HCT116 (cell line): ENCODE results near the gene FBXO42. TPM values are rescaled to one million over a fixed set of nuclear protein-coding genes. Genes with fewer than 3 reads are reported as not detected.
A peak's percentile ranks its signal among the peaks of the same experiment; 100 is the strongest.

Experiments used
- ATAC-seq: fragments of 200-7000 bp; cut with Tn5 transposase; 2 replicates; pipeline ENCODE4 v1.9.1; 2020; ENCODE audit warnings: mild to moderate bottlenecking, moderate library complexity
- BruUV-seq: library from RNA; stranded (reverse); fragments of 400-500 nt; replicated peaks from 2 replicates; lab custom pipeline; 2021; lab: Mats Ljungman, UMichigan
- CTCF ChIA-PET: fragments of 300-600 bp; sonication (Branson Sonifier 250); formaldehyde crosslinking; loops from one replicate; lab custom pipeline; 2021; ENCODE audit warnings: antibody characterized with exemption; lab: Charles Lee
- POLR2A ChIA-PET: fragments of 300-600, 350-600 bp; sonication (Branson Sonifier 250); formaldehyde crosslinking; loops from one replicate; lab custom pipeline; 2021; ENCODE audit warnings: antibody characterized with exemption; lab: Charles Lee
- RAD21 ChIA-PET, 2 experiments: fragments of 300-600 bp; sonication (Branson Sonifier 250); formaldehyde crosslinking; loops; one replicate each; lab custom pipeline; 2023; ENCODE audit warnings: low total read pairs in 2 of 2; ENCODE audit not compliant: uncharacterized antibody in 2 of 2, unreplicated experiment in 2 of 2, low non-redundant PET in 1 of 2; lab: Charles Lee
- DNase-seq: peaks from one replicate; pipeline ENCODE4 v3.0.0-alpha.2; 2010; ENCODE audit warnings: low read depth, low spot score
- H2AFZ ChIP-seq: fragments of 200-600 bp; shearing (Covaris generic), sonication (generic); 2 replicates; pipeline ENCODE4 v1.6.1; 2017; ENCODE audit warnings: low read depth, mixed run types, mixed read lengths, antibody characterized with exemption, low read length; ENCODE audit not compliant: poor library complexity, severe bottlenecking
- H3K27ac ChIP-seq: 2 replicates; pipeline ENCODE4 v1.5.1; 2012; ENCODE audit warnings: low read depth, low read length
- H3K27me3 ChIP-seq: fragments of 200-600 bp; sonication (generic); 2 replicates; pipeline ENCODE4 v1.6.1; 2016; ENCODE audit warnings: mixed run types, low read length, mixed read lengths; ENCODE audit not compliant: insufficient read depth
- H3K36me3 ChIP-seq, 2 experiments: fragments of 200-500 bp in 1 of 2; fragments of 200-600 bp in 1 of 2; sonication (Bioruptor generic) in 1 of 2; sonication (generic) in 1 of 2; 2 replicates each; pipeline versions ENCODE4 v1.5.1 to v1.6.1; 2014 to 2016; ENCODE audit warnings: low read length in 2 of 2, inconsistent platforms in 1 of 2, mixed read lengths in 1 of 2, mixed run types in 1 of 2; ENCODE audit not compliant: insufficient read depth in 2 of 2, control insufficient read depth in 1 of 2
- H3K4me1 ChIP-seq, 2 experiments: fragments of 200-600 bp in 1 of 2; sonication (generic) in 1 of 2; 2 replicates each; pipeline versions ENCODE4 v1.5.1 to v1.6.1; 2012 to 2017; ENCODE audit warnings: low read length in 2 of 2, inconsistent platforms in 1 of 2, mild to moderate bottlenecking in 1 of 2, mixed read lengths in 1 of 2, mixed run types in 1 of 2, moderate library complexity in 1 of 2; ENCODE audit not compliant: insufficient read depth in 2 of 2, control insufficient read depth in 1 of 2
- H3K4me2 ChIP-seq: fragments of 200-600 bp; sonication (generic); 2 replicates; pipeline ENCODE4 v1.6.1; 2017; ENCODE audit warnings: mixed run types, low read length, mixed read lengths
- H3K4me3 ChIP-seq, 2 experiments: fragments of 200-600 bp in 1 of 2; sonication (generic) in 1 of 2; replicated peaks in 1 of 2; 2 replicates each; pipeline ENCODE4 v1.5.1; 2011 to 2016; ENCODE audit warnings: low read length in 2 of 2, control low read depth in 1 of 2, low read depth in 1 of 2, mild to moderate bottlenecking in 1 of 2, mixed read lengths in 1 of 2, mixed run types in 1 of 2
- H3K79me2 ChIP-seq: fragments of 200-600 bp; sonication (generic); 2 replicates; pipeline ENCODE4 v1.6.1; 2017; ENCODE audit warnings: mild to moderate bottlenecking, mixed run types, low read length, moderate library complexity, mixed read lengths; ENCODE audit not compliant: insufficient read depth
- H3K9ac ChIP-seq: fragments of 200-600 bp; sonication (generic); 2 replicates; pipeline ENCODE4 v1.6.1; 2016; ENCODE audit warnings: low read length, mixed read lengths
- H3K9me2 ChIP-seq: fragments of 200-600 bp; sonication (generic), shearing (Covaris generic); 2 replicates; pipeline ENCODE4 v1.6.1; 2017; ENCODE audit warnings: mixed run types, mild to moderate bottlenecking, moderate library complexity; ENCODE audit not compliant: insufficient read depth
- H3K9me3 ChIP-seq, 2 experiments: fragments of 200-500 bp in 1 of 2; fragments of 200-600 bp in 1 of 2; sonication (Bioruptor generic) in 1 of 2; sonication (generic) in 1 of 2; 2 replicates each; pipeline ENCODE4 v1.6.1; 2014 to 2017; ENCODE audit warnings: low read length in 2 of 2, mixed read lengths in 2 of 2, inconsistent platforms in 1 of 2, low read depth in 1 of 2, mild to moderate bottlenecking in 1 of 2, mixed run types in 1 of 2, moderate library complexity in 1 of 2; ENCODE audit not compliant: control insufficient read depth in 1 of 2, insufficient read depth in 1 of 2
- H4K20me1 ChIP-seq: fragments of 200-600 bp; sonication (generic), shearing (Covaris generic); 2 replicates; pipeline ENCODE4 v1.6.1; 2017; ENCODE audit warnings: mixed run types, mild to moderate bottlenecking, moderate library complexity; ENCODE audit not compliant: insufficient read depth
- ATF3 ChIP-seq: IDR thresholded peaks from 2 replicates; pipeline ENCODE4 v1.6.1; 2012
- CBX3 ChIP-seq: IDR thresholded peaks from 2 replicates; pipeline ENCODE4 v1.6.1; 2012; ENCODE audit warnings: low read depth
- CEBPB ChIP-seq: IDR thresholded peaks from 2 replicates; pipeline ENCODE4 v1.6.1; 2012; ENCODE audit warnings: low read depth
- POLR2AphosphoS5 ChIP-seq: IDR thresholded peaks from 2 replicates; pipeline ENCODE4 v1.6.1; 2011; ENCODE audit warnings: mild to moderate bottlenecking, low read depth, low read length, moderate library complexity
- SIN3A ChIP-seq: IDR thresholded peaks from 2 replicates; pipeline ENCODE4 v1.6.1; 2012; ENCODE audit warnings: low read depth
- TCF7L2 ChIP-seq: IDR thresholded peaks from 2 replicates; pipeline ENCODE4 v1.7.0; 2011; ENCODE audit warnings: borderline replicate concordance, inconsistent platforms; ENCODE audit not compliant: insufficient read depth, insufficient read length; ENCODE audit errors: extremely low read depth
- YY1 ChIP-seq: IDR thresholded peaks from 2 replicates; pipeline ENCODE4 v1.6.1; 2011; ENCODE audit warnings: low read length, low read depth, moderate library complexity, mild to moderate bottlenecking; ENCODE audit not compliant: insufficient replicate concordance; ENCODE audit errors: extremely low read depth
- ZBTB33 ChIP-seq: IDR thresholded peaks from 2 replicates; pipeline ENCODE4 v1.6.1; 2011; ENCODE audit warnings: mild to moderate bottlenecking, low read length, moderate library complexity; ENCODE audit not compliant: insufficient replicate concordance; ENCODE audit errors: extremely low read depth
- intact Hi-C: fragments of 100-400 bp; cut with micrococcal nuclease; formaldehyde crosslinking; loops from 2 replicates; pipeline ENCODE4 v1.10.0; 2022
- total RNA-seq: library from RNA; stranded (reverse); gene quantifications from one replicate; pipeline ENCODE4 v1.2.1, GENCODE V29; 2021; ENCODE audit not compliant: unreplicated experiment

Gene FBXO42
- total RNA-seq, 1 experiment from 2014 or later = 20.6 TPM

DNA sequence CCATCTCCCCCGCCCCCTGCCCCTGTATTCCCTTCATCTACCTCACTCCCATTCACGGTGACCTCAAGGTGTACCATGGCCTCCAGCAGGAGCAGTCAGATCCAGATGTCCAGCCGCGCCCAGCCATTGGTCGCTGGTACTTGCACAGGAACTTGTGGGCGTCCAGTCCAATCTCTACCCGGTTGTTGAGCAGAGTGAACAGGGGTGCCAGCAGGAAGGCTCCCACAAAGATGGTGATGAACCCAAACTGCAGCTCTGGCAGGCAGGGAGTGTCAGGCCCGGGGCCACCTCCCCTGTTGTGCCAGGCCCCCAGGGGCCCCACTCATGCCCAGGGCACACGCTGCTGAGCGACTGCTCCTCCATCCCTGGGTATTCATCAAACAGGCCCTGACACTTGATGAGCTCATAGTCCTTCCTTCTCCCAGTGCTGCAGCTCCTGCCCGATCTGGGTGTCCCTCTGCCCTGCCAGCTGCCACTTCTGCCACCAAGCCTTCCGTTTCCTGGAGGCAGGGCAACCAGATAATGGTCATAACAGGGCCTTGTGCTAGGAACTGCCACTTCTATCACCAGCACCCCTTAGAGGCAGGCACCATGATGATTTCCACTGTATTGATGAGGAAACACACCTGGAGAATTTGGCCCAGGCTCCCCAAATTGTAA, 134.1 kb downstream of the FBXO42 start:
- Histone ChIP-seq H3K9me2 (no peaks in the 10 kb centered on the region), H3K4me1 (peaks cover 17 to 38% of the 10 kb centered on the region in 2 experiments), H2AFZ (no peak overlapping the region), H3K9me3 (no peaks in the 10 kb centered on the region), H4K20me1 (no peaks in the 10 kb centered on the region), H3K4me2 (peak overlapping the region; percentile 91), H3K9ac (peak overlapping the region; percentile 32), H3K27me3 (no peaks in the 10 kb centered on the region), H3K27ac (no peak overlapping the region), H3K36me3 (no peaks in the 10 kb centered on the region), H3K4me3 (no peak overlapping the region), H3K79me2 (no peaks in the 10 kb centered on the region)
- ChIA-PET RAD21 (no interaction called here), POLR2A (interaction anchor here (0.9 to 2.3 kb wide), 4 partner anchors 10 to 145 kb away, joined by 3 to 34 read pairs (median 4); no protein-coding TSS in a partner anchor), CTCF (interaction anchor here (0.7 to 1.1 kb wide), 4 partner anchors 11 to 403 kb away, joined by 3 to 6 read pairs (median 3); no protein-coding TSS in a partner anchor)
- TF ChIP-seq POLR2AphosphoS5 = no peak
- no peak for TF ChIP-seq CBX3
- no peak for TF ChIP-seq TCF7L2
- DNase-seq = no peak
- no TSS peak for BruUV-seq
- intact Hi-C loops = no loop called here
- no peak for ATAC-seq

GRCh38 chr1:16217061-16217785, 135.1 kb downstream of the FBXO42 start:
- peak overlapping the region; percentile 43 for H2AFZ ChIP-seq
- no peaks in the 10 kb centered on the region for H3K27me3 ChIP-seq
- TF ChIP-seq ATF3 (no peak), TCF7L2 (no peak), ZBTB33 (no peak), CBX3 (no peak), POLR2AphosphoS5 (peak; percentile 56; the same call in 1 of the 2 replicates), YY1 (no peak), SIN3A (no peak), CEBPB (no peak)

More at GRCh38 chr1:16217061-16217785, 135.1 kb downstream of the FBXO42 start:
- H3K36me3 ChIP-seq = no peaks in the 10 kb centered on the region
- CTCF ChIA-PET = interaction anchor here (0.7 to 2.2 kb wide), 5 partner anchors 10 to 490 kb away, joined by 3 to 12 read pairs (median 3); no protein-coding TSS in a partner anchor
- peak overlapping the region; percentile 59 for H3K9ac ChIP-seq
- RAD21 ChIA-PET = interaction anchor here (1.0 to 1.1 kb wide), 3 partner anchors 9 to 138 kb away, joined by 3 read pairs; no protein-coding TSS in a partner anchor
- H3K9me2 ChIP-seq = no peaks in the 10 kb centered on the region
- DNase-seq = peak; percentile 96
- POLR2A ChIA-PET = interaction anchor here (0.9 to 2.3 kb wide), 8 partner anchors 9 to 146 kb away, joined by 3 to 34 read pairs (median 4); no protein-coding TSS in a partner anchor
- no peaks in the 10 kb centered on the region for H3K79me2 ChIP-seq
- H3K27ac ChIP-seq = peak overlapping the region; percentile 5; the same call in 1 of the 2 replicates
- H3K4me3 ChIP-seq = peak overlapping the region; percentile 56 to 62
- H3K9me3 ChIP-seq = no peaks in the 10 kb centered on the region
- H4K20me1 ChIP-seq = no peaks in the 10 kb centered on the region
- peaks cover 26 to 47% of the 10 kb centered on the region in 2 experiments for H3K4me1 ChIP-seq
- no TSS peak for BruUV-seq
- H3K4me2 ChIP-seq = peak overlapping the region; percentile 91
- intact Hi-C loops = loop anchor here (2.0 kb wide), 2 partner anchors 20 to 72 kb away; partner anchors contain the start of gene CPLANE2
- ATAC-seq = peak; percentile 93
